HepG2 (cell line): ENCODE results near the gene INPP1. TPM values are rescaled to one million over a fixed set of nuclear protein-coding genes. Genes with fewer than 3 reads are reported as not detected.

Source experiments
- AKAP8 ChIP-seq: sonication (generic); formaldehyde crosslinking; IDR thresholded peaks from 2 replicates; pipeline ENCODE4 v1.5.1; 2020; ENCODE audit warnings: mild to moderate bottlenecking, missing genetic modification reagents
- ARHGAP35 ChIP-seq: sonication (generic); formaldehyde crosslinking; IDR thresholded peaks from 2 replicates; pipeline ENCODE4 v1.9.0; 2022; ENCODE audit warnings: mild to moderate bottlenecking, inconsistent platforms, moderate library complexity, missing genetic modification reagents, borderline replicate concordance
- BRD4 ChIP-seq: sonication (generic); formaldehyde crosslinking; IDR thresholded peaks from 2 replicates; pipeline ENCODE4 v1.4.0; 2020; ENCODE audit warnings: missing genetic modification reagents
- EP300 ChIP-seq, 3 experiments: sonication (generic) in 1 of 3; formaldehyde crosslinking in 1 of 3; IDR thresholded peaks; 2 replicates each; pipeline versions ENCODE4 v1.5.1 to v1.6.1; 2011 to 2020; ENCODE audit warnings: low read depth in 2 of 3, low read length in 2 of 3, borderline replicate concordance in 1 of 3, improper control_type of control experiment in 1 of 3, mild to moderate bottlenecking in 1 of 3, missing genetic modification reagents in 1 of 3, moderate library complexity in 1 of 3
- GATA4 ChIP-seq: sonication (generic); IDR thresholded peaks from 2 replicates; pipeline ENCODE4 v1.6.1; 2016; ENCODE audit warnings: antibody characterized with exemption, low read depth, borderline replicate concordance
- HIVEP1 ChIP-seq: sonication (generic); formaldehyde crosslinking; IDR thresholded peaks from 2 replicates; pipeline ENCODE4 v1.4.0; 2020; ENCODE audit warnings: mild to moderate bottlenecking, missing genetic modification reagents
- KLF15 ChIP-seq: sonication (generic); formaldehyde crosslinking; IDR thresholded peaks from 2 replicates; pipeline ENCODE4 v1.8.1; 2023; ENCODE audit warnings: borderline replicate concordance, mild to moderate bottlenecking, inconsistent platforms, missing genetic modification reagents, mixed read lengths
- RCOR2 ChIP-seq: IDR thresholded peaks from 2 replicates; pipeline ENCODE4 v1.6.1; 2016; ENCODE audit warnings: missing biosample characterization, missing genetic modification reagents
- SAP130 ChIP-seq: IDR thresholded peaks from 2 replicates; pipeline ENCODE4 v1.6.1; 2016; ENCODE audit warnings: low read depth
- SMAD9 ChIP-seq: sonication (generic); formaldehyde crosslinking; IDR thresholded peaks from 2 replicates; pipeline ENCODE4 v1.5.1; 2020; ENCODE audit warnings: mild to moderate bottlenecking, missing genetic modification reagents
- SP1 ChIP-seq, 2 experiments: fragments of 450-650 bp in 1 of 2; sonication (generic) in 1 of 2; formaldehyde crosslinking in 1 of 2; IDR thresholded peaks; 2 replicates each; pipeline versions ENCODE4 v1.4.0 to v1.6.1; 2016 to 2020; ENCODE audit warnings: missing genetic modification reagents in 1 of 2
- ZBTB7B ChIP-seq: sonication (generic); formaldehyde crosslinking; IDR thresholded peaks from 2 replicates; pipeline ENCODE4 v1.4.0; 2020; ENCODE audit warnings: missing genetic modification reagents
- ZKSCAN1 ChIP-seq: fragments of 150-350 bp; IDR thresholded peaks from 2 replicates; pipeline ENCODE4 v1.6.1; 2014; ENCODE audit warnings: low read length
- ZNF12 ChIP-seq: sonication (generic); formaldehyde crosslinking; IDR thresholded peaks from 2 replicates; pipeline ENCODE4 v1.5.0; 2020; ENCODE audit warnings: missing genetic modification reagents
- ZSCAN9 ChIP-seq: IDR thresholded peaks from 2 replicates; pipeline ENCODE4 v1.6.1; 2016; ENCODE audit warnings: borderline replicate concordance
- polyA plus RNA-seq, 8 experiments: library from polyadenylated mRNA; depleted of rRNA in 3 of 8; stranded (reverse) in 7 of 8; unstranded in 1 of 8; fragments of >200 nt; fragmentation: Illumina TruSeq in 4 of 8; extraction: Trizol in 4 of 8; gene quantifications; 2 replicates each; pipeline versions ENCODE4 v1.2.1 to v1.2.3, GENCODE V29; 2011 to 2016; ENCODE audit warnings: low read depth in 4 of 8, missing spikeins in 1 of 8, mixed read lengths in 1 of 8; ENCODE audit not compliant: insufficient read depth in 1 of 8
- total RNA-seq, 5 experiments: library from RNA; depleted of rRNA; stranded (reverse); fragments of >200 nt; fragmentation: Illumina TruSeq; extraction: Trizol; gene quantifications; 2 replicates each; pipeline ENCODE4 v1.2.3, GENCODE V29; 2016; ENCODE audit warnings: low read depth in 1 of 5
- TF ChIP-seq, protein P1 (sequence below): sonication (generic); formaldehyde crosslinking; IDR thresholded peaks from 2 replicates; pipeline ENCODE4 v1.8.0; 2023; ENCODE audit warnings: mild to moderate bottlenecking, missing genetic modification reagents
- TF ChIP-seq, protein P2 (sequence below): sonication (generic); formaldehyde crosslinking; IDR thresholded peaks from 2 replicates; pipeline ENCODE4 v1.9.0; 2021; ENCODE audit warnings: missing genetic modification reagents, mild to moderate bottlenecking, borderline replicate concordance
- TF ChIP-seq, protein P3 (sequence below): IDR thresholded peaks from 2 replicates; pipeline ENCODE4 v1.6.1; 2016; ENCODE audit warnings: missing compliant biosample characterization, missing genetic modification reagents, borderline replicate concordance
- TF ChIP-seq, protein P4 (sequence below): IDR thresholded peaks from 2 replicates; pipeline ENCODE4 v1.6.1; 2018; ENCODE audit warnings: missing genetic modification reagents, mild to moderate bottlenecking, missing compliant biosample characterization
- TF ChIP-seq, protein P5 (sequence below): sonication (generic); formaldehyde crosslinking; IDR thresholded peaks from 2 replicates; pipeline ENCODE4 v1.8.0; 2022; ENCODE audit warnings: mild to moderate bottlenecking, missing genetic modification reagents; ENCODE audit not compliant: insufficient replicate concordance

The INPP1 gene
- total and polyA plus RNA-seq, 2 of the 13 experiments (the other 11 are each of a cell fraction or from before 2014, with no cell fraction given), result 10.0 to 13.3 TPM

DNA sequence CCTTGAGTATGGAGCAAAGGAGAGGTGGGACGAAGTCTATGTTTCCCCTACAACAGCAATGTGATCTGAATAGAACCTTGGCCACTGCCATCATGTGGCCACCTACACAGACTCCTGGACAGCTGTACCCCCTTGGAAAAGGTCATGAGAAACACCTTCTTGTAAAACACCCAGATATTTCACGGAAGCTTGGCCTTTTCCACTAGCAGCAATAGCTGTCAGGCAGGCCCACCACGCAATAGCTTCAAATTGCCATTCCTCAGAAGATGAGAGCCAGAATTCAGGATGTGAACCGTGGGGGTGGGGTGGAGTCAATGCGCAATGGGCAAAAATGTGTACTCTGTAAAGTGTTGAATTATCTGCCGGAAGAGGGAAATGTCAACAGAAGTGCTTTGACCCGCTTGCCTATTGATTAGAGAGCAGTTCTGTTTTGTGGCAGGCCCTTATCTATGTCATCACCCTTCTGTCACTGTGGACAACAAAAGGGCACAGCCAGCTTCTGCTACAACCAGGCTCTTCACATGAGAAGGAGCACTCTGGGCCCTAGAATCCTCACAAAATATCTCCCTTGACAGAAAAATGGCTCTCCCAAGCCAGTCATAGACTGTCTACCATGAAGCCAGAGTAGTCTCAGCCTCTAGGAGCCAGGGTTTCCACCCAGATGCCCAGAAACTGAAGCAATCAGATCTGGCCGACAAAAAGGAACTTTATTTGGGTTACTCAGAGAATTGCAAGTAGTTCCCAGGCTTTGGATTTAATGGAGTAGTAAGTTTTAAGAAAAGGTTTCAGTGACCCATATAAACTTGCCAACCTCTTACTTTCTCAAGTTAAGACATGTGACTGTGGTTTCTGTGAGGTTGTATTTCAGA lies 9.5 kb downstream of the INPP1 start (continued):
- TF ChIP-seq, protein P1, sequence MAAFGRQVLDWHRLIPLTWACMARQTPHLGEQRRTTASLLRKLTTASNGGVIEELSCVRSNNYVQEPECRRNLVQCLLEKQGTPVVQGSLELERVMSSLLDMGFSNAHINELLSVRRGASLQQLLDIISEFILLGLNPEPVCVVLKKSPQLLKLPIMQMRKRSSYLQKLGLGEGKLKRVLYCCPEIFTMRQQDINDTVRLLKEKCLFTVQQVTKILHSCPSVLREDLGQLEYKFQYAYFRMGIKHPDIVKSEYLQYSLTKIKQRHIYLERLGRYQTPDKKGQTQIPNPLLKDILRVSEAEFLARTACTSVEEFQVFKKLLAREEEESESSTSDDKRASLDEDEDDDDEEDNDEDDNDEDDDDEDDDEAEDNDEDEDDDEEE (CRISPR knock-in tag), result peak; percentile 93; the same call in 1 of the 2 replicates
- 0 out of 2 replicates have a peak, but pooled peaks have one; percentile 22 for TF ChIP-seq SMAD9 (CRISPR knock-in tag)
- TF ChIP-seq, protein P2, sequence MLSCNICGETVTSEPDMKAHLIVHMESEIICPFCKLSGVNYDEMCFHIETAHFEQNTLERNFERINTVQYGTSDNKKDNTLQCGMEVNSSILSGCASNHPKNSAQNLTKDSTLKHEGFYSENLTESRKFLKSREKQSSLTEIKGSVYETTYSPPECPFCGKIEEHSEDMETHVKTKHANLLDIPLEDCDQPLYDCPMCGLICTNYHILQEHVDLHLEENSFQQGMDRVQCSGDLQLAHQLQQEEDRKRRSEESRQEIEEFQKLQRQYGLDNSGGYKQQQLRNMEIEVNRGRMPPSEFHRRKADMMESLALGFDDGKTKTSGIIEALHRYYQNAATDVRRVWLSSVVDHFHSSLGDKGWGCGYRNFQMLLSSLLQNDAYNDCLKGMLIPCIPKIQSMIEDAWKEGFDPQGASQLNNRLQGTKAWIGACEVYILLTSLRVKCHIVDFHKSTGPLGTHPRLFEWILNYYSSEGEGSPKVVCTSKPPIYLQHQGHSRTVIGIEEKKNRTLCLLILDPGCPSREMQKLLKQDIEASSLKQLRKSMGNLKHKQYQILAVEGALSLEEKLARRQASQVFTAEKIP, result no peak
- TF ChIP-seq ZKSCAN1, result peak; percentile 47
- peak; percentile 79 to 98; a peak in 3 of 4 replicates for TF ChIP-seq EP300 (IDR thresholded peaks at IDR 0.05; ENCODE audit: low read depth in 2 of 2, low read length in 2 of 2)
- peak; percentile 96 for TF ChIP-seq EP300 (CRISPR knock-in tag; IDR thresholded peaks at IDR 0.05; ENCODE audit: borderline replicate concordance)
- TF ChIP-seq HIVEP1 (CRISPR knock-in tag), result peak; percentile 87
- peak; percentile 88; the same call in 1 of the 2 replicates for TF ChIP-seq ARHGAP35 (CRISPR knock-in tag)
- peak; percentile 98 for TF ChIP-seq RCOR2 (CRISPR knock-in tag)
- TF ChIP-seq GATA4, result peak; percentile 99
- TF ChIP-seq KLF15, result no peak
- peak; percentile 41; the same call in 1 of the 2 replicates for TF ChIP-seq BRD4 (CRISPR knock-in tag)
- TF ChIP-seq ZBTB7B, result peak; percentile 80
- peak; percentile 89 for TF ChIP-seq ZSCAN9
- no peak for TF ChIP-seq SP1 (IDR thresholded peaks at IDR 0.05)
- peak; percentile 35; the same call in 1 of the 2 replicates for TF ChIP-seq SP1 (CRISPR knock-in tag; IDR thresholded peaks at IDR 0.05)
- peak; percentile 81; the same call in 1 of the 2 replicates for TF ChIP-seq ZNF12 (CRISPR knock-in tag)
- TF ChIP-seq, protein P3, sequence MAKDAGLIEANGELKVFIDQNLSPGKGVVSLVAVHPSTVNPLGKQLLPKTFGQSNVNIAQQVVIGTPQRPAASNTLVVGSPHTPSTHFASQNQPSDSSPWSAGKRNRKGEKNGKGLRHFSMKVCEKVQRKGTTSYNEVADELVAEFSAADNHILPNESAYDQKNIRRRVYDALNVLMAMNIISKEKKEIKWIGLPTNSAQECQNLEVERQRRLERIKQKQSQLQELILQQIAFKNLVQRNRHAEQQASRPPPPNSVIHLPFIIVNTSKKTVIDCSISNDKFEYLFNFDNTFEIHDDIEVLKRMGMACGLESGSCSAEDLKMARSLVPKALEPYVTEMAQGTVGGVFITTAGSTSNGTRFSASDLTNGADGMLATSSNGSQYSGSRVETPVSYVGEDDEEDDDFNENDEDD (CRISPR knock-in tag), result 0 out of 2 replicates have a peak, but pooled peaks have one; percentile 31
- TF ChIP-seq SAP130, result peak; percentile 98
- TF ChIP-seq, protein P4, sequence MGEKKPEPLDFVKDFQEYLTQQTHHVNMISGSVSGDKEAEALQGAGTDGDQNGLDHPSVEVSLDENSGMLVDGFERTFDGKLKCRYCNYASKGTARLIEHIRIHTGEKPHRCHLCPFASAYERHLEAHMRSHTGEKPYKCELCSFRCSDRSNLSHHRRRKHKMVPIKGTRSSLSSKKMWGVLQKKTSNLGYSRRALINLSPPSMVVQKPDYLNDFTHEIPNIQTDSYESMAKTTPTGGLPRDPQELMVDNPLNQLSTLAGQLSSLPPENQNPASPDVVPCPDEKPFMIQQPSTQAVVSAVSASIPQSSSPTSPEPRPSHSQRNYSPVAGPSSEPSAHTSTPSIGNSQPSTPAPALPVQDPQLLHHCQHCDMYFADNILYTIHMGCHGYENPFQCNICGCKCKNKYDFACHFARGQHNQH (CRISPR knock-in tag), result peak; percentile 98
- TF ChIP-seq, protein P5, sequence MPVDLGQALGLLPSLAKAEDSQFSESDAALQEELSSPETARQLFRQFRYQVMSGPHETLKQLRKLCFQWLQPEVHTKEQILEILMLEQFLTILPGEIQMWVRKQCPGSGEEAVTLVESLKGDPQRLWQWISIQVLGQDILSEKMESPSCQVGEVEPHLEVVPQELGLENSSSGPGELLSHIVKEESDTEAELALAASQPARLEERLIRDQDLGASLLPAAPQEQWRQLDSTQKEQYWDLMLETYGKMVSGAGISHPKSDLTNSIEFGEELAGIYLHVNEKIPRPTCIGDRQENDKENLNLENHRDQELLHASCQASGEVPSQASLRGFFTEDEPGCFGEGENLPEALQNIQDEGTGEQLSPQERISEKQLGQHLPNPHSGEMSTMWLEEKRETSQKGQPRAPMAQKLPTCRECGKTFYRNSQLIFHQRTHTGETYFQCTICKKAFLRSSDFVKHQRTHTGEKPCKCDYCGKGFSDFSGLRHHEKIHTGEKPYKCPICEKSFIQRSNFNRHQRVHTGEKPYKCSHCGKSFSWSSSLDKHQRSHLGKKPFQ, result peak; percentile 95
- peak; percentile 87; the same call in 1 of the 2 replicates for TF ChIP-seq AKAP8 (CRISPR knock-in tag)
